Measurements from ENCODE around the gene RBM12.

Gene RBM12

DNA sequence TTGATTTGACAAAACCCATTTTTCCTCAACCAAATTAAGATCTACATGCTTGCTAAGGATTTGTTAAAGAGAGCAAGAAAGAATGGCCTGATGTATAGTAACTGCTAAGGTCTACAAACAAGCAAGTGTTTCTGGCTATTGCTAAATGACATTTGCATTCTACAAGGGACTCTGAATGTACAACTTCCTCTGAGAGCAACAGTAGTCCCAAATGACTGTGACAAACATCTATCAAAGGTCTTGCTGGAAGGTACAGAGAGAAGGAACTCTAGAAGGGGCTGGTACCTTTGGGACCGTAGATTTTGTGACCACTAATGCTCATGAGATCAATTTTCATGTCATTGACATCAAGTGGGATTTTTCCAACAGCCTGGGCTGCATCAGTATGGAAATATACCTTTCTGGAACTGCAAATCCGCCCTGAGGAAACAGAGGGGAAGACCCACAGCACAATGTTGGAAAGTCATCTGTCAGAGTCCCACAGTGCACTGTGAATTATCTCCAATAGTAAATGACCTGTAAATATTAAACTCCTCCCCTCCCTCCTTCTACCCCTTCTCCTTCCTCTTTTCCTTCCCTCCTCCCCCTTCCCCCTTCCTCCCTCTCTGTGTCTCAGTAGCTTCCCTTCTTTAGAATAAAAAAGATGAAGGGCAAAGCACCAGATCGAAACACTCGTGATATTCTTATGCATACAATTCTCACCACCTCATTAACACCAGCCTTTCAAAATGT lies 15.9 kb upstream of the RBM12 start:
- TF ChIP-seq, protein P1, sequence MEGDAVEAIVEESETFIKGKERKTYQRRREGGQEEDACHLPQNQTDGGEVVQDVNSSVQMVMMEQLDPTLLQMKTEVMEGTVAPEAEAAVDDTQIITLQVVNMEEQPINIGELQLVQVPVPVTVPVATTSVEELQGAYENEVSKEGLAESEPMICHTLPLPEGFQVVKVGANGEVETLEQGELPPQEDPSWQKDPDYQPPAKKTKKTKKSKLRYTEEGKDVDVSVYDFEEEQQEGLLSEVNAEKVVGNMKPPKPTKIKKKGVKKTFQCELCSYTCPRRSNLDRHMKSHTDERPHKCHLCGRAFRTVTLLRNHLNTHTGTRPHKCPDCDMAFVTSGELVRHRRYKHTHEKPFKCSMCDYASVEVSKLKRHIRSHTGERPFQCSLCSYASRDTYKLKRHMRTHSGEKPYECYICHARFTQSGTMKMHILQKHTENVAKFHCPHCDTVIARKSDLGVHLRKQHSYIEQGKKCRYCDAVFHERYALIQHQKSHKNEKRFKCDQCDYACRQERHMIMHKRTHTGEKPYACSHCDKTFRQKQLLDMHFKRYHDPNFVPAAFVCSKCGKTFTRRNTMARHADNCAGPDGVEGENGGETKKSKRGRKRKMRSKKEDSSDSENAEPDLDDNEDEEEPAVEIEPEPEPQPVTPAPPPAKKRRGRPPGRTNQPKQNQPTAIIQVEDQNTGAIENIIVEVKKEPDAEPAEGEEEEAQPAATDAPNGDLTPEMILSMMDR (IDR thresholded peaks at IDR 0.05) = no peak

GRCh38 chr20:35674921-35675320 lies 10.2 kb upstream of the RBM12 start:
- TF ChIP-seq, protein P1 (IDR thresholded peaks at IDR 0.05) = no peak

GRCh38 chr20:35673884-35674283 lies 9.2 kb upstream of the RBM12 start:
- TF ChIP-seq, protein P1 (IDR thresholded peaks at IDR 0.05) = no peak

- TF ChIP-seq, protein P1 (IDR thresholded peaks at IDR 0.05) = no peak
These were observed 5.0 kb upstream of the RBM12 start for GRCh38 chr20:35669681-35670080.

GRCh38 chr20:35669221-35669620 lies 4.5 kb upstream of the RBM12 start:
- TF ChIP-seq, protein P1 (IDR thresholded peaks at IDR 0.05) = no peak

DNA sequence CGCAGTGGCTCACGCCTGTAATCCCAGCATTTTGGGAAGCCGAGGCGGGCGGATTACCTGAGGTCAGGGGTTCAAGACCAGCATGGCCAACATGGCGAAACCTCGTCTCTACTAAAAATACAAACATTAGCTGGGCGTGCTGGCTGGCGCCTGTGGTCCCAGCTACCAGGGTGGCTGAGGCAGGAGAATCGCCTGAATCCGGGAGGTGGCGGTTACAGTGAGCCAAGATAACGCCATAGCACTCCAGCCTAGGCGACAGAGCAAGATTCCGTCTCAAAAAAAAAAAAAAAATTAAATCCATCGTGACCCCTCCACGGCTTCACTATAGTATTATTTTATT lies 1.2 kb upstream of the RBM12 start:
- TF ChIP-seq, protein P1 (IDR thresholded peaks at IDR 0.05) = no peak

DNA sequence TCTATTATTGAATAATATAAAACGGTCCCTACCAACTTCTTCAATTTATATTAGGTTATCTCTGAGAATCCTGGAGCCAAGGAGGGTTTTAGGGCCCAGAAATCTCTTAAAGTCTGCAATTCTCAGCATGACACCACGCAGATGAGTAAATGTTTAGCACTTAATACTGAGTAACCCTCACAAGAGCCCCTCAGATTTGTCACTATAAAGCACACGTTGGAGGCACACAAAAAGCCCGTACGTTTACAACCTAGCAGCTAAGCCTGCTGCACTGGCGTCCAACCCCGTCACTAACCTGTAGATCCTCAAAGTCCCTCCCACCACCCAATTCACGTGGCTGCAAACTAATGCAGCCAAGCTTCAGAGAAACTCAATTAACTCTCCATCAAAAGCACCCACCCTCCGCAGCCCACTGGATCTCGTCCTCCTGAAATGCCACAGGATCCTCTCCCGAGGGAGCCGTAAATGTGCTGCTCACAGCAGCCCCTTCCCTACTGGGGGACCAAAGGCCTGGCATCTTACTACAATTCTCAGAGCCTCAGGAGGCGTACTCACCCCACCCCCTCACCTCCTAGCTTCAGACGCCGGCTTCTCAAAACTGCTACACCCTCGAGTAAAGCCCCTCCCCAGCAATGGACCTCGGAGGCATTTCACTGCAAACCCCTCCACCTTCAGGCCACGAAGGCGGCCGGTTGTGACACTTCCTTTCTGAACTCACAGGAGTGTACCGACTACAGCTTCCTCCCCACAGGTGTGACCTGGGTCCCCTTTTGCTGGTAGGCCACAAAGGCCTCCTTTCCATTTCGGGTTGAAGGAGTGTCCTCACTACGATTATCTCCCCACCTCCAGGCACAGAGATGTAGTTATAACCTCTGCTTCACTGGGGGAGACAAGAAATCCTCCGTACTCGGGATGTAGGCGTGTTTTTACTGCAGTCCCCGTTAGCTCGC lies 909 bp downstream of the RBM12 start:
- TF ChIP-seq, protein P1 (IDR thresholded peaks at IDR 0.05) = no peak

Measured in LNCAP (cell line).